HEK293T (cell line): Measurements from ENCODE around the gene WDR47.

ENCODE experiments used
- CTCF ChIA-PET: fragments of 350-600 bp; formaldehyde crosslinking; extraction: SDS; loops from one replicate; lab custom pipeline; 2021; ENCODE audit warnings: antibody characterized with exemption, inconsistent platforms; lab: Yijun Ruan, JAX
- POLR2A ChIA-PET: fragments of 350-600 bp; formaldehyde crosslinking; extraction: SDS; loops from one replicate; lab custom pipeline; 2020; ENCODE audit warnings: antibody characterized with exemption, inconsistent platforms; lab: Yijun Ruan, JAX
- DNase-seq: peaks from one replicate; pipeline ENCODE4 v3.0.0; 2012; ENCODE audit warnings: mixed read lengths; ENCODE audit errors: extremely low spot score
- ARNT ChIP-seq: fragments of 450-650 bp; IDR thresholded peaks from 2 replicates; pipeline ENCODE4 v1.6.1; 2017; ENCODE audit warnings: mild to moderate bottlenecking
- BHLHE40 ChIP-seq: fragments of 450-650 bp; IDR thresholded peaks from 2 replicates; pipeline ENCODE4 v1.6.1; 2016; ENCODE audit warnings: mild to moderate bottlenecking, moderate library complexity, borderline replicate concordance
- CTBP1 ChIP-seq: fragments of 450-650 bp; IDR thresholded peaks from 2 replicates; pipeline ENCODE4 v1.6.1; 2016; ENCODE audit warnings: borderline replicate concordance
- ELF4 ChIP-seq: fragments of 450-650 bp; IDR thresholded peaks from 2 replicates; pipeline ENCODE4 v1.6.1; 2017; ENCODE audit warnings: antibody characterized with exemption
- FOXA1 ChIP-seq: fragments of 450-650 bp; IDR thresholded peaks from 2 replicates; pipeline ENCODE4 v1.6.1; 2016; ENCODE audit warnings: mild to moderate bottlenecking
- FOXK2 ChIP-seq: fragments of 450-650 bp; IDR thresholded peaks from 2 replicates; pipeline ENCODE4 v1.6.1; 2016; ENCODE audit warnings: mild to moderate bottlenecking
- FOXM1 ChIP-seq: fragments of 450-650 bp; IDR thresholded peaks from 2 replicates; pipeline ENCODE4 v1.6.1; 2017; ENCODE audit warnings: mild to moderate bottlenecking, borderline replicate concordance
- HDGF ChIP-seq: fragments of 450-650 bp; IDR thresholded peaks from 2 replicates; pipeline ENCODE4 v1.6.1; 2017; ENCODE audit warnings: antibody characterized with exemption, borderline replicate concordance
- L3MBTL2 ChIP-seq: fragments of 450-650 bp; conservative IDR thresholded peaks from 2 replicates; pipeline ENCODE4 v1.6.1; 2016; ENCODE audit warnings: mild to moderate bottlenecking
- LEF1 ChIP-seq: fragments of 450-650 bp; IDR thresholded peaks from 2 replicates; pipeline ENCODE4 v1.6.1; 2017; ENCODE audit warnings: mild to moderate bottlenecking, borderline replicate concordance
- NFRKB ChIP-seq: fragments of 450-650 bp; IDR thresholded peaks from 2 replicates; pipeline ENCODE4 v1.6.1; 2016; ENCODE audit warnings: mild to moderate bottlenecking, moderate library complexity
- PKNOX1 ChIP-seq: fragments of 450-650 bp; IDR thresholded peaks from 2 replicates; pipeline ENCODE4 v1.6.1; 2016
- SP1 ChIP-seq: fragments of 450-650 bp; IDR thresholded peaks from 2 replicates; pipeline ENCODE4 v1.6.1; 2017
- SUZ12 ChIP-seq: fragments of 450-650 bp; IDR thresholded peaks from 2 replicates; pipeline ENCODE4 v1.6.1; 2016; ENCODE audit warnings: mild to moderate bottlenecking
- TARDBP ChIP-seq: fragments of 450-650 bp; IDR thresholded peaks from 2 replicates; pipeline ENCODE4 v1.6.1; 2016
- ZNF384 ChIP-seq: fragments of 450-650 bp; IDR thresholded peaks from 2 replicates; pipeline ENCODE4 v1.6.1; 2016

WDR47 gene

GRCh38 chr1:109041621-109042468, at the start of gene WDR47:
Gene WDR47 (minus strand): TSS chr1:109042102. CDS start chr1:109023512, 18,590 bp downstream.
- peak; percentile 100 for DNase-seq
- ChIA-PET POLR2A (interaction anchor here (0.6 to 2.1 kb wide), 13 partner anchors 11 to 73 kb away, joined by 3 to 17 read pairs (median 4); partner anchors contain the start of genes TAF13 and TMEM167B), CTCF (no interaction called here)
- TF ChIP-seq NFRKB (no peak), ZNF384 (no peak), PKNOX1 (peak; percentile 91), LEF1 (no peak), ELF4 (peak; percentile 80), CTBP1 (no peak), ARNT (no peak), SUZ12 (no peak), HDGF (no peak), BHLHE40 (no peak), L3MBTL2 (0 out of 2 replicates have a peak, but pooled peaks have one; percentile 34), FOXM1 (no peak), FOXK2 (no peak), FOXA1 (no peak), SP1 (peak; percentile 79), TARDBP (no peak)

GRCh38 chr1:109091078-109091838, 49.4 kb upstream of the WDR47 start:
- CTCF ChIA-PET: interaction anchor here (0.5 to 3.5 kb wide), 3 partner anchors 9 to 102 kb away, joined by 3 to 13 read pairs (median 4); no protein-coding TSS in a partner anchor
- DNase-seq: peak; percentile 50
- POLR2A ChIA-PET: interaction anchor here (0.7 to 2.9 kb wide), 13 partner anchors 8 to 399 kb away, joined by 3 to 67 read pairs (median 5); partner anchors contain the start of genes ELAPOR1, PRPF38B, TAF13 and WDR47

GRCh38 chr1:109090196-109091077, 48.5 kb upstream of the WDR47 start, which contains the start of gene TMEM167B:
Gene TMEM167B (plus strand): TSS chr1:109090764. CDS start chr1:109090873, 109 bp downstream.
- CTCF ChIA-PET: interaction anchor here (0.5 to 3.5 kb wide), 3 partner anchors 10 to 103 kb away, joined by 3 to 13 read pairs (median 4); no protein-coding TSS in a partner anchor
- TF ChIP-seq TARDBP: no peak
- TF ChIP-seq FOXM1: no peak; the same call in 1 of the 2 replicates
- TF ChIP-seq FOXA1: no peak
- no peak for TF ChIP-seq SUZ12
- TF ChIP-seq ARNT: no peak; the same call in none of the 2 replicates
- TF ChIP-seq ELF4: peak; percentile 53; the same call in 1 of the 2 replicates
- no peak for TF ChIP-seq ZNF384
- no peak for TF ChIP-seq BHLHE40
- no peak for TF ChIP-seq NFRKB
- TF ChIP-seq FOXK2: peak; percentile 97
- TF ChIP-seq CTBP1: no peak
- peak; percentile 30; the same call in 1 of the 2 replicates for TF ChIP-seq PKNOX1
- no peak for TF ChIP-seq LEF1
- TF ChIP-seq L3MBTL2: peak; percentile 92
- TF ChIP-seq HDGF: no peak
- TF ChIP-seq SP1: no peak
- POLR2A ChIA-PET: interaction anchor here (0.6 to 2.9 kb wide), 12 partner anchors 8 to 398 kb away, joined by 3 to 67 read pairs (median 5); partner anchors contain the start of genes ELAPOR1, PRPF38B, SARS1 and TAF13
- DNase-seq: peak; percentile 87

More at GRCh38 chr1:109091078-109091838, 49.4 kb upstream of the WDR47 start:
- TF ChIP-seq FOXK2 (no peak), LEF1 (no peak), ARNT (no peak), L3MBTL2 (no peak; the same call in 1 of the 2 replicates), SP1 (no peak), NFRKB (no peak), TARDBP (no peak), ZNF384 (no peak), HDGF (no peak), PKNOX1 (no peak), ELF4 (no peak), BHLHE40 (no peak), CTBP1 (no peak)
